Kidney epithelial cell (primary cell): ENCODE data around the gene MRPS18A. TPM values are rescaled to one million over a fixed set of nuclear protein-coding genes. Genes with fewer than 3 reads are reported as not detected.

Source experiments
- DNase-seq: peaks from one replicate; pipeline ENCODE4 v3.0.0-alpha.2; 2010; ENCODE audit warnings: low read depth
- H3K27me3 ChIP-seq: 2 replicates; pipeline ENCODE4 v1.6.0; 2011; ENCODE audit warnings: low read length; ENCODE audit not compliant: control insufficient read depth, insufficient read depth
- H3K36me3 ChIP-seq: 2 replicates; pipeline ENCODE4 v1.5.1; 2011; ENCODE audit warnings: low read length; ENCODE audit not compliant: control insufficient read depth, insufficient read depth
- H3K4me3 ChIP-seq: 2 replicates; pipeline ENCODE4 v1.5.1; 2011; ENCODE audit warnings: low read depth, mild to moderate bottlenecking, control low read depth, low read length
- total RNA-seq: library from RNA; depleted of rRNA; stranded (reverse); fragments of >200 nt; gene quantifications from 2 replicates; pipeline ENCODE4 v1.2.3, GENCODE V29; 2015
- TF ChIP-seq, protein P1 (sequence below): IDR thresholded peaks from 2 replicates; pipeline ENCODE4 v1.5.1; 2011; ENCODE audit warnings: mild to moderate bottlenecking, moderate library complexity, low read length, control low read depth, inconsistent platforms; ENCODE audit not compliant: insufficient read depth, poor library complexity, severe bottlenecking

Gene MRPS18A
- total RNA-seq, 1 donor from 2014 or later: 78.9 TPM

DNA sequence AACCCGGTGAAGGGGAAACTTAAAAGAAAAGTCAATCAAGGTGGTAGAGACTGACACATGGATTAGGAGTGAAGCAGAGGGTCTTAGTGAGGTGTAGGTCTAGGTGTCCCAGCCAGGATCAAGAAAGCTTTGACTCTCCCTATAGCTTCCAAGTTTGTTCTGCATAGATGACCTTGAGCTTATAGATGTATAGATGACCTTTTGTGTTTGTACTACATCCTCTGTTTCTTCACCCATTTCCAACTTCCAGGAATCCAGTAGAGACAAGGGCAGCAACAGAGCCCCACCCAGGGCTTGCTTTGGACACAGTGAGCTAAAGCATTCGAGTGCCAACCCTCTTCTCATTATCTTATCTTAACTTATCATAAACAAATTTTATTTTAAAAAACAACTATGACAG is 1.8 kb upstream of the MRPS18A start:
- no peak for DNase-seq
- H3K27me3 ChIP-seq: no peaks in the 10 kb centered on the region
- no peak overlapping the region for H3K4me3 ChIP-seq
- TF ChIP-seq, protein P1, sequence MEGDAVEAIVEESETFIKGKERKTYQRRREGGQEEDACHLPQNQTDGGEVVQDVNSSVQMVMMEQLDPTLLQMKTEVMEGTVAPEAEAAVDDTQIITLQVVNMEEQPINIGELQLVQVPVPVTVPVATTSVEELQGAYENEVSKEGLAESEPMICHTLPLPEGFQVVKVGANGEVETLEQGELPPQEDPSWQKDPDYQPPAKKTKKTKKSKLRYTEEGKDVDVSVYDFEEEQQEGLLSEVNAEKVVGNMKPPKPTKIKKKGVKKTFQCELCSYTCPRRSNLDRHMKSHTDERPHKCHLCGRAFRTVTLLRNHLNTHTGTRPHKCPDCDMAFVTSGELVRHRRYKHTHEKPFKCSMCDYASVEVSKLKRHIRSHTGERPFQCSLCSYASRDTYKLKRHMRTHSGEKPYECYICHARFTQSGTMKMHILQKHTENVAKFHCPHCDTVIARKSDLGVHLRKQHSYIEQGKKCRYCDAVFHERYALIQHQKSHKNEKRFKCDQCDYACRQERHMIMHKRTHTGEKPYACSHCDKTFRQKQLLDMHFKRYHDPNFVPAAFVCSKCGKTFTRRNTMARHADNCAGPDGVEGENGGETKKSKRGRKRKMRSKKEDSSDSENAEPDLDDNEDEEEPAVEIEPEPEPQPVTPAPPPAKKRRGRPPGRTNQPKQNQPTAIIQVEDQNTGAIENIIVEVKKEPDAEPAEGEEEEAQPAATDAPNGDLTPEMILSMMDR: no peak
- H3K36me3 ChIP-seq: no peaks in the 10 kb centered on the region

DNA sequence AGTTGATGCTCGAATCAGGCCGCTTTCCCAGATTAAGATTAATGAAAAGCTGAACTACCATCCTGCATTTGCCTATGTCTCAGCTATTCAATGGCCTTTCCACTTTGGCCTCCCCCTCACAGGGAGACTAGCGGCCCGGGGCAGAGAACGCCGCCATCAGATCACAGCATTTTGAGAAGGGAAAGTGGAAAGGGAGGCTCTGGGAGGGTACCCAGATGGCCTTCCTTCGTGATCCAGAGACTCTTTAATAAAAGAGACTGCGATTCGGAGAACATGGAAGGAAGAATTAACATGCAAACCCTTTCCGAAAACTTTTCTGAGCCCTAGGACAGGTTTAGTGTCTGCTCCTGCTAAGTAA is 533 bp downstream of the MRPS18A start:
- no peak for DNase-seq
- Histone ChIP-seq H3K4me3 (peak overlapping the region; percentile 72), H3K27me3 (no peaks in the 10 kb centered on the region), H3K36me3 (peaks cover 2% of the 10 kb centered on the region)
- TF ChIP-seq, protein P1: no peak

DNA sequence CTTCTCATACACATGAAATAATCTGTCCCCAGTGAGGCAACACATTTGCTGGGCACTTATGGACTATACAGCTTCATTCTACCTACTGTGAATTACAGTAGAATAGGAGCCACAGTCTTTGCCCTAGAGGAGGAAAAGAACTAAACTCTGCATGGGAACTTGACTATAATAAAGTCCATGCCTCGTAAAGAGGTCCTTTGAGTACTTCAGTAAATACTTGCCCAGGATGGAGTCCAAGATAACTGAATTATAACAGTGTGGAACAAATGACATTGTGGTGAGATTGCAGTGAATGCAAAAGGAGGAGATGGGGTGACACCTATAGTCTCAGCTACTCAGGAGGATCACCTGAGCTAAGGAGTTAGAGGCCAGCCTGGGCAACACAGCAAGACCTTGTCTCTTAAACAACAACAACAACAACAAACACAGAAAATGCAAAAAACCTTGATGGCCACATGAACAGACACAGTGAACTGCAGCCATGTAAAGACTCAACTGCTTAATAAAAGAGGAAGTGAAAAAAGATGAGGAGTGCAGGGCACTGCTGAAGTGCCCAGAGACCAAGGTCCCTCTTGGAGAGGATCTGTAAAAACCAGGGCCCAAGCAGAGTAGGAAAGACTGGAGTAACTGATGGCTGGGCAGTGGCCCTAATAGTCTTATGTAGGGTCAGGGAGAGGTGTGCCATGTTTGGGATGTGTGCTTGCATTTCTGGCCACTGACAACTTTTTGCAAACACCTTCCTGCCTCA is 3.7 kb downstream of the MRPS18A start:
- no peak for DNase-seq
- TF ChIP-seq, protein P1: no peak
- Histone ChIP-seq H3K27me3 (no peaks in the 10 kb centered on the region), H3K4me3 (no peak overlapping the region), H3K36me3 (peaks cover 2% of the 10 kb centered on the region)

DNA sequence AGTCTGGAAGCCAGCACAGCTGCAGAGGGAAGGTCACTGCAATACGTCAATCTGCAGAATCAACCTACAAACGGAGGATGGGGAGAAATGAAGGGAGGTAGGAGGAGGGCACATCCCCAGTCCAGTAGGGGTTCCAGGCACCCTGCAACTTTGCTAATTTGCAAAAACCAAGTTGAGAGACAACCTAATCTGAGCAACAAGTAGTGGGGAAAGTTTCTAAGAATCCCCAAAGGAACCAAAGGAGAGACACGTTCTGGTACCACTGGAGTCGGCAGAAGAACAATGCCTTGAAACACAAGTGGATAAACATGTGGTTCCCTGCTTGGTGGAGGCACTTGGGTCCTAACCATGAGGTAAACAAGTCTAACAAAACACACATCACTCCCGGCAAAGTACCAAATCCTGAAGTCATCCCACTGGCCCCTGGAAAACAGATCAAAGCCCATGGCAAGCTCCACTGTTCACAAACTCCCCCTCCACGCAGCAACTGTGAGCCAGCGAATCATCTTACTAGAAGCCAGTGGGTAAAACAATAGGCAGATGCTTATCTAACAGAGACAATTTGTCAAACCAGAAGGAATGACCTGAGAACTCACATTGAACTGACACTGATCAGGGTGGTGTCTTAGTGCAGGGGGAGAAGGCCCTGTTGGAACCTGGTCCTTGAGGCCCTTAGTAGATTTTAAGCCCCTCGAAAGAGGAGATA is 4.7 kb downstream of the MRPS18A start:
- DNase-seq: no peak
- Histone ChIP-seq H3K36me3 (peaks cover 4% of the 10 kb centered on the region), H3K4me3 (no peak overlapping the region), H3K27me3 (no peaks in the 10 kb centered on the region)
- TF ChIP-seq, protein P1: no peak

DNA sequence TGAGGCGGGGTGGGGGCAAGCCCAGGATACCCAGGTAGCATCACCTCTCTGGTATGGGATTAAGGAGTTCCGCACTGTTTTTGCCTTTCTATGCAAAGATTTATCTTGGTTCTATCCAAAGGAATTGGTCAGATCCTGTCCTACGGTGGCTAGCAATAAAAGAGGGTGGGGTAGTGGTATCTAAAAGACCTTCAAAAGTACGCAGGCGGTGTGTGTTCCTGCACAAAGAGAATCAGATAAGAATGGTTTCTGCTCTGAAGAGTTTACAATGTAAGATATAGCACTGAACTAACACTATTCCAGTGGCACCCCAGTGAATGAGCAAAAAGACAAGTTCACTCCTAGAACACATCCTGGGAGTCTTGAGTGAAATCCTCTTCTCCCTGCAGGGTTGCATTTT is 6.3 kb downstream of the MRPS18A start:
- no peak for DNase-seq
- no peak overlapping the region for H3K4me3 ChIP-seq
- no peaks in the 10 kb centered on the region for H3K27me3 ChIP-seq
- TF ChIP-seq, protein P1: no peak
- H3K36me3 ChIP-seq: peaks cover 4% of the 10 kb centered on the region
